HEK293T (cell line): Measurements from ENCODE around the gene TRPM3.

Experiments used
- ARNT ChIP-seq: fragments of 450-650 bp; IDR thresholded peaks from 2 replicates; pipeline ENCODE4 v1.6.1; 2017; ENCODE audit warnings: mild to moderate bottlenecking
- BHLHE40 ChIP-seq: fragments of 450-650 bp; IDR thresholded peaks from 2 replicates; pipeline ENCODE4 v1.6.1; 2016; ENCODE audit warnings: mild to moderate bottlenecking, moderate library complexity, borderline replicate concordance
- CTBP1 ChIP-seq: fragments of 450-650 bp; IDR thresholded peaks from 2 replicates; pipeline ENCODE4 v1.6.1; 2016; ENCODE audit warnings: borderline replicate concordance
- FOXA1 ChIP-seq: fragments of 450-650 bp; IDR thresholded peaks from 2 replicates; pipeline ENCODE4 v1.6.1; 2016; ENCODE audit warnings: mild to moderate bottlenecking
- FOXK2 ChIP-seq: fragments of 450-650 bp; IDR thresholded peaks from 2 replicates; pipeline ENCODE4 v1.6.1; 2016; ENCODE audit warnings: mild to moderate bottlenecking
- FOXM1 ChIP-seq: fragments of 450-650 bp; IDR thresholded peaks from 2 replicates; pipeline ENCODE4 v1.6.1; 2017; ENCODE audit warnings: mild to moderate bottlenecking, borderline replicate concordance
- HDGF ChIP-seq: fragments of 450-650 bp; IDR thresholded peaks from 2 replicates; pipeline ENCODE4 v1.6.1; 2017; ENCODE audit warnings: antibody characterized with exemption, borderline replicate concordance
- SP1 ChIP-seq: fragments of 450-650 bp; IDR thresholded peaks from 2 replicates; pipeline ENCODE4 v1.6.1; 2017
- SUZ12 ChIP-seq: fragments of 450-650 bp; IDR thresholded peaks from 2 replicates; pipeline ENCODE4 v1.6.1; 2016; ENCODE audit warnings: mild to moderate bottlenecking
- TF ChIP-seq, protein P1 (sequence below): fragments of 450-650 bp; IDR thresholded peaks from 2 replicates; pipeline ENCODE4 v1.6.1; 2016

DNA sequence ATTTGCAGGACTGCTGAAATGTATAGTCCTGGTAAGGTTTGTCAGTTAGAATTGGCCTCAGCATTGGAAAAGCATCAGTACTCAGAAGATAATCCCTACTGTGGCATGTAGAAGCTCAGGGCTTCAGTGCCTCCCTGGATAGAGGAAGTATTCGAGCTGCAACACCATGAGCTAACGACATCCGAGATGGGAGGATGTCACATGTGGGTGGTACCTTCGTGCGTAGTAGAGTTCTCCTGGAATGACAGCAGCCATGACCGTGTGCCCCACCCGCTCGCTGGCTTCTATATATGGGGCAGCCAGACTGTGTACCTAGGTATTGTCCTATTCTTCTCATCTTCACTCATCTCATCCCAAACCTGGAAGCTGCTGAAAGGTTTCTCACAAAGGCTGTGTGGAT lies 361.2 kb downstream of the TRPM3 start:
- TF ChIP-seq SP1 = no peak
- no peak for TF ChIP-seq SUZ12
- no peak for TF ChIP-seq HDGF
- TF ChIP-seq ARNT = no peak
- TF ChIP-seq FOXK2 = no peak
- no peak for TF ChIP-seq FOXM1
- TF ChIP-seq BHLHE40 = no peak
- TF ChIP-seq CTBP1 = no peak
- no peak for TF ChIP-seq FOXA1
- TF ChIP-seq, protein P1, sequence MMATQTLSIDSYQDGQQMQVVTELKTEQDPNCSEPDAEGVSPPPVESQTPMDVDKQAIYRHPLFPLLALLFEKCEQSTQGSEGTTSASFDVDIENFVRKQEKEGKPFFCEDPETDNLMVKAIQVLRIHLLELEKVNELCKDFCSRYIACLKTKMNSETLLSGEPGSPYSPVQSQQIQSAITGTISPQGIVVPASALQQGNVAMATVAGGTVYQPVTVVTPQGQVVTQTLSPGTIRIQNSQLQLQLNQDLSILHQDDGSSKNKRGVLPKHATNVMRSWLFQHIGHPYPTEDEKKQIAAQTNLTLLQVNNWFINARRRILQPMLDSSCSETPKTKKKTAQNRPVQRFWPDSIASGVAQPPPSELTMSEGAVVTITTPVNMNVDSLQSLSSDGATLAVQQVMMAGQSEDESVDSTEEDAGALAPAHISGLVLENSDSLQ = no peak
